Sigmoid colon (tissue), 7 donors: ENCODE measurements around the gene PRR30. TPM values are rescaled to one million over a fixed set of nuclear protein-coding genes. Genes with fewer than 3 reads are reported as not detected.

Experiments
- DNase-seq: peaks from one replicate; pipeline ENCODE4 v3.0.0-alpha.2; 2019
- H3K27ac ChIP-seq, 4 donors: fragments of 200-600 bp; sonication (generic); one replicate each; pipeline ENCODE4 v1.5.1; 2016 to 2019; ENCODE audit warnings: mild to moderate bottlenecking in 1 of 4
- H3K27me3 ChIP-seq, 3 donors: fragments of 200-600 bp; sonication (generic); one replicate each; pipeline ENCODE4 v1.5.1; 2019; ENCODE audit warnings: mild to moderate bottlenecking in 1 of 3
- H3K36me3 ChIP-seq, 4 donors: fragments of 200-600 bp; sonication (generic); one replicate each; pipeline ENCODE4 v1.5.1; 2016 to 2019
- H3K4me1 ChIP-seq, 4 donors: fragments of 200-600 bp; sonication (generic); one replicate each; pipeline ENCODE4 v1.5.1; 2017 to 2019
- H3K4me3 ChIP-seq, 4 donors: fragments of 200-600 bp; sonication (generic); one replicate each; pipeline ENCODE4 v1.5.1; 2017 to 2019; ENCODE audit warnings: mild to moderate bottlenecking in 2 of 4, moderate library complexity in 1 of 4
- H3K9me3 ChIP-seq, 4 donors: fragments of 200-600 bp in 3 of 4; sonication (generic) in 3 of 4; one replicate each; pipeline versions ENCODE4 v1.5.1 to v1.6.1; 2013 to 2019
- CTCF ChIP-seq, 4 experiments: fragments of 450-650 bp in 3 of 4; fragments of 200-600 bp in 1 of 4; IDR thresholded peaks; one replicate each; pipeline ENCODE4 v1.5.1; 2016 to 2019; ENCODE audit warnings: antibody characterized with exemption in 4 of 4, mild to moderate bottlenecking in 3 of 4, moderate library complexity in 2 of 4
- EP300 ChIP-seq, 4 donors: sonication (generic); formaldehyde crosslinking; IDR thresholded peaks; one replicate each; pipeline ENCODE4 v1.6.1; 2017; ENCODE audit warnings: antibody characterized with exemption in 4 of 4
- POLR2A ChIP-seq, 2 donors: fragments of 450-650 bp; IDR thresholded peaks; one replicate each; pipeline ENCODE4 v1.6.1; 2016; ENCODE audit warnings: antibody characterized with exemption in 2 of 2, mild to moderate bottlenecking in 2 of 2, moderate library complexity in 2 of 2
- POLR2AphosphoS5 ChIP-seq, 4 donors: sonication (generic); formaldehyde crosslinking; IDR thresholded peaks; one replicate each; pipeline ENCODE4 v1.6.1; 2017; ENCODE audit warnings: antibody characterized with exemption in 4 of 4
- WGBS, 2 donors: extraction: QIAGEN DNeasy Blood & Tissue Kit; methylation state at CpG; one replicate each; pipeline ENCODE4 v1.1.7; 2013; 5-methylcytosine and 5-hydroxymethylcytosine counted together
- intact Hi-C: fragments of 100-400 bp; cut with DNase I; formaldehyde crosslinking; loops from one replicate; pipeline ENCODE4 v1.15.1; 2023
- polyA plus RNA-seq, 3 donors: library from polyadenylated mRNA; stranded (reverse); fragments of 200-250 nt; gene quantifications; one replicate each; pipeline ENCODE4 v1.2.3, GENCODE V29; 2013
- total RNA-seq, 4 donors: library from RNA; depleted of rRNA; stranded (reverse); fragments of >200 nt; gene quantifications; one replicate each; pipeline ENCODE4 v1.1.0, GENCODE V29; 2016
- donor health status: healthy with polysubstance abuse.
- donor health status: Bipolar disorder and iron deficiency.
- donor health status: healthy.

The PRR30 gene
- total and polyA plus RNA-seq, 7 donors = not detected

GRCh38 chr2:27175330-27175729, 36.1 kb upstream of the PRR30 start:
- no peaks in the 10 kb centered on the region for H3K9me3 ChIP-seq
- no peak for TF ChIP-seq POLR2AphosphoS5 (IDR thresholded peaks at IDR 0.05)
- TF ChIP-seq CTCF (IDR thresholded peaks at IDR 0.05) = no peak
- TF ChIP-seq EP300 (IDR thresholded peaks at IDR 0.05) = no peak
- TF ChIP-seq POLR2A (IDR thresholded peaks at IDR 0.05) = no peak
- no peaks in the 10 kb centered on the region for H3K4me1 ChIP-seq
- WGBS, 2 donors = 73 to 77% methylated on average over 8 of the region's 8 CpGs
- H3K27ac ChIP-seq = no peak overlapping the region
- H3K27me3 ChIP-seq = peaks cover 0 to 6% (median 0%) of the 10 kb centered on the region in 3 donors
- DNase-seq = no peak
- intact Hi-C loops = no loop called here
- H3K4me3 ChIP-seq = no peak overlapping the region
- H3K36me3 ChIP-seq = no peaks in the 10 kb centered on the region

- no peak overlapping the region for H3K4me3 ChIP-seq
- no peaks in the 10 kb centered on the region for H3K36me3 ChIP-seq
- 85 to 91% methylated on average over 6 of the region's 6 CpGs for WGBS, 2 donors
- intact Hi-C loops = no loop called here
- no peak for TF ChIP-seq EP300 (IDR thresholded peaks at IDR 0.05)
- no peak for TF ChIP-seq POLR2A (IDR thresholded peaks at IDR 0.05)
- TF ChIP-seq POLR2AphosphoS5 (IDR thresholded peaks at IDR 0.05) = no peak
- no peak for TF ChIP-seq CTCF (IDR thresholded peaks at IDR 0.05)
- DNase-seq = no peak
- H3K27me3 ChIP-seq = peaks cover 0 to 6% (median 0%) of the 10 kb centered on the region in 3 donors
- H3K27ac ChIP-seq = no peak overlapping the region
- no peaks in the 10 kb centered on the region for H3K9me3 ChIP-seq
- H3K4me1 ChIP-seq = no peaks in the 10 kb centered on the region
Measured at GRCh38 chr2:27174638-27175037, 35.4 kb upstream of the PRR30 start.

- no peaks in the 10 kb centered on the region for H3K9me3 ChIP-seq
- 27 to 71% methylated on average over 8 of the region's 8 CpGs for WGBS, 2 donors
Measured at GRCh38 chr2:27171351-27171848, 32.2 kb upstream of the PRR30 start.

GRCh38 chr2:27170581-27171337, 31.5 kb upstream of the PRR30 start:
- no peak for DNase-seq
- Histone ChIP-seq H3K27me3 (no peaks in the 10 kb centered on the region), H3K9me3 (no peaks in the 10 kb centered on the region), H3K4me3 (no peak overlapping the region), H3K27ac (no peak overlapping the region), H3K4me1 (no peaks in the 10 kb centered on the region), H3K36me3 (no peaks in the 10 kb centered on the region)
- no peak for TF ChIP-seq CTCF (IDR thresholded peaks at IDR 0.05)
- no peak for TF ChIP-seq POLR2AphosphoS5 (IDR thresholded peaks at IDR 0.05)
- intact Hi-C loops = no loop called here
- 29 to 66% methylated on average over 6 of the region's 6 CpGs for WGBS, 2 donors

More at GRCh38 chr2:27171351-27171848, 32.2 kb upstream of the PRR30 start:
- Histone ChIP-seq H3K27me3 (no peaks in the 10 kb centered on the region), H3K27ac (no peak overlapping the region), H3K4me3 (no peak overlapping the region), H3K36me3 (no peaks in the 10 kb centered on the region), H3K4me1 (no peaks in the 10 kb centered on the region)
- no peak for DNase-seq
- TF ChIP-seq EP300 (IDR thresholded peaks at IDR 0.05) (no peak), CTCF (IDR thresholded peaks at IDR 0.05) (no peak), POLR2AphosphoS5 (IDR thresholded peaks at IDR 0.05) (no peak), POLR2A (IDR thresholded peaks at IDR 0.05) (no peak)
- intact Hi-C loops = no loop called here
